HG03558 (cell line): ENCODE data around the gene ALDH7A1.
"Not testable (repeated sequence)": the region's sequence is repeated elsewhere in the genome, so short reads cannot be mapped to it uniquely, and the experiment has no call there.

Source experiments
- ATAC-seq: cut with Tn5 transposase; IDR thresholded peaks from one replicate; pipeline ENCODE4 v1.9.1; 2021; ENCODE audit warnings: moderate number of reproducible peaks; ENCODE audit not compliant: unreplicated experiment; ENCODE audit errors: extremely low read depth

Gene ALDH7A1

GRCh38 chr5:126597156-126597555 is 2.1 kb upstream of the ALDH7A1 start:
- no peak for ATAC-seq

- no peak for ATAC-seq
Measured at GRCh38 chr5:126595486-126596083, 566 bp upstream of the ALDH7A1 start.

- ATAC-seq, result no peak
Measured at GRCh38 chr5:126591549-126591948, 3.5 kb downstream of the ALDH7A1 start.

DNA sequence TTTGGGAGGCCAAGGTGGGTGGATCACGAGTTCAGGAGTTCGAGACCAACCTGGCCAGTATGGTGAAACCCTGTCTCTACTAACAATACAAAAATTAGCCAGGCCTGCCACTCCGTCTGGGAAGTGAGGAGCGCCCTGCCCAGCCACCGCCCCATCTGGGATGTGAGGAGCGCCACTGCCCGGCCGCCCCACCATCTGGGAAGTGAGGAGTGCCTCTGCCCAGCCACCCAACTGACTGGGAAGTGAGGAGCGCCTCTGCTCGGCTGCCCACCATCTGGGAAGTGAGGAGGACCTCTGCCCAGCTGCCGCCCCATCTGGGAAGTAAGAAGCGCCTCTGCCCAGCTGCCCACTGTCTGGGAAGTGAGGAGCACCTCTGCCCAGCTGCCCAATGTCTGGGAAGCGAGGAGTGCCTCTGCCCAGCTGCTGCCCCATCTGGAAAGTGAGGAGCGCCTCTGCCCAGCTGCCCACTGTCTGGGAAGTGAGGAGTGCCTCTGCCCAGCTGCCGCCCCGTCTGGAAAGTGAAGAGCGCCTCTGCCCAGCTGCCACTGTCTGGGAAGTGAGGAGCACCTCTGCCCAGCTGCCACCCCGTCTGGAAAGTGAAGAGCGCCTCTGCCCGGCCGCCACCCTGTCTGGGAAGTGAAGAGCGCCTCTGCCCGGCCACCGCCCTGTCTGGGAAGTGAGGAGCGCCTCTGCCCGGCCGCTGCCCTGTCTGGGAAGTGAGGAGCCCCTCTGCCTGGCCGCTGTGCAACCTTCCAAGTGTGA is 5.3 kb downstream of the ALDH7A1 start:
- no peak for ATAC-seq

DNA sequence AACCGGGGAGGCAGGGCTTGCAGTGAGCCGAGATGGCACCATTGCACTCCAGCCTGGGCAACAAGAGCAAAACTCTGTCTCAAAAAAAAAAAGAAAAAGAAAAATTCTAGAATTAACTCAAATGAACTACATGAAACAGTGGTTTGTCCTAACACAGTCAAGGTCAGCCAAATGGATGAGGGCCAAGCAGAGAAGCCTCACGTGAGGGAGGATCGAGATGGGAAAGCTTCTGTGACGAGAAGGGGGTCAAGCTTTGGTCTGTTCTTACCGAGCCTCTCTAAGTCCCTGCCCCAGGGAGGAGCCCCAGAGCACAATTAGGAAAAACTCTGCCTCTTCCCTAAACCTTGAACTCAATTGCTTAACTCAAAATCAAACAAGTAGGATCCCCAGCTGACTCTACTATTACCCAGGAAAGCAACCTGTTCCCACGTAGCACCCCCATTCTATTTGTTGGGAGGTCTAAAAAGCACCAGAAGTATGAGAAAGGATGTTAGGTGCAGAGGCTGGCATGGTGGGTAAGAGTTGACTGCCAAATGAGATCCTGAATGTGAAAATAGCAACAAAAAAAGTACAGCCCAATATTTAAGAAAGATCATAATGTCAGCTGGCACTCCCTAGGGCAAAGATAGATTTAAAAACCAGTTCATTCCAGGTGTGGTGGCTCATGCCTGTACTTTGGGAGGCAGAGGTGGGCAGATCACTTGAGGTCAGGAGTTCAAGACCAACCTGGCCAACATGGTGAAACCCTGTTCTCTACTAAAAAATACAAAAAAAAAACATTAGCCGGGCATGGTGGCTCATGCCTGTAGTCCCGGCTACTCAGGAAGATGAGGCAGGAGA is 7.2 kb downstream of the ALDH7A1 start:
- no peak for ATAC-seq

GRCh38 chr5:126583761-126584160 is 11.3 kb downstream of the ALDH7A1 start:
- no peak for ATAC-seq

- ATAC-seq, result no peak
Measured at GRCh38 chr5:126579716-126580115, 15.3 kb downstream of the ALDH7A1 start.

GRCh38 chr5:126577415-126577814 is 17.6 kb downstream of the ALDH7A1 start:
- ATAC-seq, result no peak

- ATAC-seq, result no peak
Measured at GRCh38 chr5:126576974-126577373, 18.0 kb downstream of the ALDH7A1 start.

GRCh38 chr5:126575644-126576043 is 19.4 kb downstream of the ALDH7A1 start:
- ATAC-seq, result no peak

DNA sequence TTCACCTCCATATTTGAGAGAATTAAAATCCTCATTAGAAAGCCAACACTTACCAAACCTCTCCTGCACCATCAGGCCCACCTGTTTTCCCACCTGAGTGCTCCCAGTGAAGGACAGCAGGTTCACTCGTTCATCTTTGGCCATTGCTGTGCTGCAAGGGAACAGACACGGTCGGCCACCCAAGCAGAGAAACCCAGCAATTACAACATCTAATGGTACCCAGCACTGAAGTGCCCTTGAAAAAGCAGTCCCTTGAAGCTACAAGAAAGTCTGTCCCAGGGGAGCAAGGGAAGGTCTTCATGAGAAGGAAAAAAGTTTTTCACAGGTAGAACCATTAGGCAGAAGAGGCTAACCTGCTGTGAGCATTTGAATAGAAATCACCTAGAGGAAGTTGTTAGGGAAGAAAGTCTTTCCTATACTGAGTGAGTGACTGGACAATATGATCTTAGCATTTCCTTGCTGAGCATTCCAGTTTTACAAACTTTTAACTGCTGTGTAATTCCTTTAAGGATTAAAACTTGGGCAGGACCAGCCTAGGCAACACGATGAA is 26.7 kb downstream of the ALDH7A1 start:
- ATAC-seq, result no peak

GRCh38 chr5:126562823-126563222 is 32.2 kb downstream of the ALDH7A1 start:
- ATAC-seq, result peak; percentile 86

DNA sequence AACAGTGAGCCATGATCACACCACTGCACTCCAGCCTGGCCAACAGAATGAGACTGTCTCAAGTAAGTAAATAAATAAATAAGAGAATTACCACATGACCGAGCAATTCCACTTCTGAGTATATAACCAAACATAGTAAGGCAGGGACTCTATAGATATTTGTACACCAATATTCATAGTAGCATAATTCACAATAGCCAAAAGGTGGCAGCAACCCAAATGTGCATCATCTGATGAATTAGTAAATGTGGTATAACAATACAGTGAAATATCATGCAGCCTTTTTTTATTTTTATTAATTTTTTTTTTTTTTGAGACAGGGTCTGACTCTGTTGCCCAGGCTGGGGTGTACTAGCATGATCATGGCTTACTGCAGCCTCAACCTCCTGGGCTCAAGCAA is 33.1 kb downstream of the ALDH7A1 start:
- no peak for ATAC-seq

- ATAC-seq, result not testable (repeated sequence)
Measured at GRCh38 chr5:126555101-126555500, 39.9 kb downstream of the ALDH7A1 start.

GRCh38 chr5:126552614-126553013 is 42.4 kb downstream of the ALDH7A1 start:
- ATAC-seq, result no peak

GRCh38 chr5:126544087-126544740 is 50.8 kb downstream of the ALDH7A1 start:
- ATAC-seq, result peak; percentile 47

DNA sequence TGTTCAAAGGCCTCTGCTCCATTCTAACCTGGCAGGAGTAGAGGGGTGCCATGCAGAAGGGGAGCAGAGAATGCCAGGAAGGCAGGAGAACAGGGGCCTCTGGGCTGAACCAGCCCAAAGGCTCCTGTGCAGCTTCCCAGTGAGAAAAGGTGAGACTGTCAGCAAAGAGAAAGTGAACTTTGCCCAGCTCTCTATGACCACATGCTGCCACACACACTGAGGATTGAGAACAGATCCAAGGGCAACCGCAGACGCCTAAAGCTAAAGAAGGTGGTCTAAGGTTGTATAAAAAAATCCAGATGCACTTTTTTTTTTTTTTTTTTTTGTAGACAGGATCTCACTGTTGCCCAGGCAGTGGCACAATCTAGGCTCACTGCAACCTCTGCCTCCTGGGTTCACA is 51.4 kb downstream of the ALDH7A1 start:
- no peak for ATAC-seq

DNA sequence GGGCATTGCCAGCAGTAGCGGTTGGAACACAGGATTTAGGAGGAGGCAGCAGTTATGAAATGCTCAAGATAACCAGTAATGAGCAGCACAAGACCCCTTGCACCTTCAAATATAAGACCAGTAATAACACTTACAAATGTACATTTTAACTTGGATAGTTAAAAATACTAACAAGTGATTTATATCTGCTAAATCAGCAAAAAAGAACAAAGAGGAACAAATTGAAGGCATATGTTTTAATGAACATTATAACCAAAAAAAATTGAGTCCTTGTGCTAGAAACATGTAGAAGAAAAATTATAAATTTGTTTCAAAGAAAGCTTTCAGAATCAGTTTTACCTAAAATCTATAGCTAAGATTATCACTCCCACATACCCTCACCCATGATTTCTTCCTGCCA is 52.0 kb downstream of the ALDH7A1 start:
- ATAC-seq, result no peak

GRCh38 chr5:126542441-126542840 is 52.6 kb downstream of the ALDH7A1 start:
- ATAC-seq, result no peak

DNA sequence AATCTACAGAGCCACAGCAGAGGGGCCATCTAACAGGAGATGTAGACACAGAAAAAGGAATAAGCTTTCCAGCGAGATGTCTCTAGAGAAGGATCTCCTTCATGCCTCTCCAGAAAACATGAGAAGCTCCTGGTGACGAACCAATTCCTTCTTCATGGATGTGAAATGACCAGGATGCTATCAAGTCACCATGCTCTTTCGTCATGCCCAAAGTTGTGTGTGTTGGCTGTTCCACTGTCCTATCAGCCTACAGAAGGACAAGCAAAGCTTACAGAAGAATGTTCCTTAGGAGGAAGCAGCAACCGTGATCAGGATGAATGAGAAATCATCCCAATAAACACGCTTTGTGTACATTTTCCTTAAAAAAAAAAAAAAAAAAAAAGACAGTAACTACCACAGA is 54.4 kb downstream of the ALDH7A1 start:
- ATAC-seq, result no peak
